Prostate gland (tissue), 2 donors: ENCODE results near the gene KCNH6.

ENCODE experiments used
- POLR2A ChIP-seq: fragments of 450-650 bp; IDR thresholded peaks from one replicate; pipeline ENCODE4 v1.6.1; 2016; ENCODE audit warnings: antibody characterized with exemption, mild to moderate bottlenecking
- POLR2AphosphoS5 ChIP-seq: sonication (generic); formaldehyde crosslinking; IDR thresholded peaks from one replicate; pipeline ENCODE4 v1.6.1; 2017; ENCODE audit warnings: antibody characterized with exemption
- TF ChIP-seq, protein P1 (sequence below), 4 experiments: fragments of 200-600 bp in 2 of 4; fragments of 450-650 bp in 2 of 4; sonication (generic) in 2 of 4; IDR thresholded peaks; 1 replicate in 3 of 4; 2 replicates in 1 of 4; pipeline ENCODE4 v1.5.1; 2016 to 2019; ENCODE audit warnings: antibody characterized with exemption in 4 of 4, mild to moderate bottlenecking in 2 of 4, moderate library complexity in 2 of 4

DNA sequence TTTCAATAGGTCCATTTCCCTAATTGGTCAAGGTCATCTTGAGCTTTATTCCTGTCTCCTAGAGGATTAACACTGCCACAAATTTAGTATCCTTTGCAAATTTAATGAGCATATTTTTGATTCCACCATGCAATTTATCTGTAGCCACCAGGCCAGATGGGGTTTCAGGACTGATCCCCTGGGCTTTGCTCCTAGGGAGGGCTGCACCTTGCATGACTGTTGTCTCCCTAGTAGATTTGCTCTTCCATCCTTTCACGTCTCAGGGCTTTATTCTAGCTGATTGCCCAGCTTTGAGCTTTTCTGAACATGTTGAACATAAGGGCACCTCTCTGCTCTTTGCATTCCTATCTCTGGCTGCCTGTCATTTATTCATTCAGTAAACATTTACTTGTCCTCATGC is 7.7 kb upstream of the KCNH6 start:
- TF ChIP-seq POLR2A (no peak), POLR2AphosphoS5 (no peak)
- TF ChIP-seq, protein P1, sequence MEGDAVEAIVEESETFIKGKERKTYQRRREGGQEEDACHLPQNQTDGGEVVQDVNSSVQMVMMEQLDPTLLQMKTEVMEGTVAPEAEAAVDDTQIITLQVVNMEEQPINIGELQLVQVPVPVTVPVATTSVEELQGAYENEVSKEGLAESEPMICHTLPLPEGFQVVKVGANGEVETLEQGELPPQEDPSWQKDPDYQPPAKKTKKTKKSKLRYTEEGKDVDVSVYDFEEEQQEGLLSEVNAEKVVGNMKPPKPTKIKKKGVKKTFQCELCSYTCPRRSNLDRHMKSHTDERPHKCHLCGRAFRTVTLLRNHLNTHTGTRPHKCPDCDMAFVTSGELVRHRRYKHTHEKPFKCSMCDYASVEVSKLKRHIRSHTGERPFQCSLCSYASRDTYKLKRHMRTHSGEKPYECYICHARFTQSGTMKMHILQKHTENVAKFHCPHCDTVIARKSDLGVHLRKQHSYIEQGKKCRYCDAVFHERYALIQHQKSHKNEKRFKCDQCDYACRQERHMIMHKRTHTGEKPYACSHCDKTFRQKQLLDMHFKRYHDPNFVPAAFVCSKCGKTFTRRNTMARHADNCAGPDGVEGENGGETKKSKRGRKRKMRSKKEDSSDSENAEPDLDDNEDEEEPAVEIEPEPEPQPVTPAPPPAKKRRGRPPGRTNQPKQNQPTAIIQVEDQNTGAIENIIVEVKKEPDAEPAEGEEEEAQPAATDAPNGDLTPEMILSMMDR (IDR thresholded peaks at IDR 0.05), result no peak
